Tibial nerve (tissue), 4 donors: ENCODE data around the gene BCR.

Source experiments
- EP300 ChIP-seq, 2 donors: sonication (generic); formaldehyde crosslinking; IDR thresholded peaks; one replicate each; pipeline ENCODE4 v1.6.1; 2017; ENCODE audit warnings: antibody characterized with exemption in 2 of 2, mild to moderate bottlenecking in 1 of 2
- POLR2A ChIP-seq, 2 donors: fragments of 450-650 bp; IDR thresholded peaks; one replicate each; pipeline ENCODE4 v1.6.1; 2017; ENCODE audit warnings: antibody characterized with exemption in 2 of 2, mild to moderate bottlenecking in 2 of 2, moderate library complexity in 2 of 2
- TF ChIP-seq, protein P1 (sequence below), 5 experiments: fragments of 200-600 bp in 3 of 5; fragments of 450-650 bp in 2 of 5; sonication (generic) in 3 of 5; IDR thresholded peaks; one replicate each; pipeline ENCODE4 v1.5.1; 2016 to 2019; ENCODE audit warnings: antibody characterized with exemption in 5 of 5, mild to moderate bottlenecking in 3 of 5, moderate library complexity in 2 of 5

- TF ChIP-seq POLR2A (IDR thresholded peaks at IDR 0.05) (no peak), EP300 (IDR thresholded peaks at IDR 0.05) (no peak)
- TF ChIP-seq, protein P1, sequence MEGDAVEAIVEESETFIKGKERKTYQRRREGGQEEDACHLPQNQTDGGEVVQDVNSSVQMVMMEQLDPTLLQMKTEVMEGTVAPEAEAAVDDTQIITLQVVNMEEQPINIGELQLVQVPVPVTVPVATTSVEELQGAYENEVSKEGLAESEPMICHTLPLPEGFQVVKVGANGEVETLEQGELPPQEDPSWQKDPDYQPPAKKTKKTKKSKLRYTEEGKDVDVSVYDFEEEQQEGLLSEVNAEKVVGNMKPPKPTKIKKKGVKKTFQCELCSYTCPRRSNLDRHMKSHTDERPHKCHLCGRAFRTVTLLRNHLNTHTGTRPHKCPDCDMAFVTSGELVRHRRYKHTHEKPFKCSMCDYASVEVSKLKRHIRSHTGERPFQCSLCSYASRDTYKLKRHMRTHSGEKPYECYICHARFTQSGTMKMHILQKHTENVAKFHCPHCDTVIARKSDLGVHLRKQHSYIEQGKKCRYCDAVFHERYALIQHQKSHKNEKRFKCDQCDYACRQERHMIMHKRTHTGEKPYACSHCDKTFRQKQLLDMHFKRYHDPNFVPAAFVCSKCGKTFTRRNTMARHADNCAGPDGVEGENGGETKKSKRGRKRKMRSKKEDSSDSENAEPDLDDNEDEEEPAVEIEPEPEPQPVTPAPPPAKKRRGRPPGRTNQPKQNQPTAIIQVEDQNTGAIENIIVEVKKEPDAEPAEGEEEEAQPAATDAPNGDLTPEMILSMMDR (IDR thresholded peaks at IDR 0.05) = no peak
These were observed 31.3 kb downstream of the BCR start for GRCh38 chr22:23211622-23212021.
